ENCODE data around the gene ADARB2. TPM values are rescaled to one million over a fixed set of nuclear protein-coding genes. Genes with fewer than 3 reads are reported as not detected.

The ADARB2 gene
- total RNA-seq, 4 donors from 2014 or later, result 0.13 to 6.1 (median 0.57) TPM

- TF ChIP-seq, protein P1, sequence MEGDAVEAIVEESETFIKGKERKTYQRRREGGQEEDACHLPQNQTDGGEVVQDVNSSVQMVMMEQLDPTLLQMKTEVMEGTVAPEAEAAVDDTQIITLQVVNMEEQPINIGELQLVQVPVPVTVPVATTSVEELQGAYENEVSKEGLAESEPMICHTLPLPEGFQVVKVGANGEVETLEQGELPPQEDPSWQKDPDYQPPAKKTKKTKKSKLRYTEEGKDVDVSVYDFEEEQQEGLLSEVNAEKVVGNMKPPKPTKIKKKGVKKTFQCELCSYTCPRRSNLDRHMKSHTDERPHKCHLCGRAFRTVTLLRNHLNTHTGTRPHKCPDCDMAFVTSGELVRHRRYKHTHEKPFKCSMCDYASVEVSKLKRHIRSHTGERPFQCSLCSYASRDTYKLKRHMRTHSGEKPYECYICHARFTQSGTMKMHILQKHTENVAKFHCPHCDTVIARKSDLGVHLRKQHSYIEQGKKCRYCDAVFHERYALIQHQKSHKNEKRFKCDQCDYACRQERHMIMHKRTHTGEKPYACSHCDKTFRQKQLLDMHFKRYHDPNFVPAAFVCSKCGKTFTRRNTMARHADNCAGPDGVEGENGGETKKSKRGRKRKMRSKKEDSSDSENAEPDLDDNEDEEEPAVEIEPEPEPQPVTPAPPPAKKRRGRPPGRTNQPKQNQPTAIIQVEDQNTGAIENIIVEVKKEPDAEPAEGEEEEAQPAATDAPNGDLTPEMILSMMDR (IDR thresholded peaks at IDR 0.05), result no peak
- DNase-seq (ENCODE audit: low spot score) (no peak), ATAC-seq (ENCODE audit: low FRiP score) (no peak)
Observed at GRCh38 chr10:1629326-1630198, 107.8 kb downstream of the ADARB2 start.

- ATAC-seq (ENCODE audit: low FRiP score) (no peak), DNase-seq (ENCODE audit: low spot score) (no peak)
Observed at GRCh38 chr10:1628757-1629156, 108.6 kb downstream of the ADARB2 start.

GRCh38 chr10:1627945-1628344 lies 109.4 kb downstream of the ADARB2 start:
- no peak for ATAC-seq (ENCODE audit: low FRiP score)
- TF ChIP-seq, protein P1 (IDR thresholded peaks at IDR 0.05), result no peak
- no peak for DNase-seq (ENCODE audit: low spot score)

More at GRCh38 chr10:1628757-1629156, 108.6 kb downstream of the ADARB2 start:
- TF ChIP-seq, protein P1 (IDR thresholded peaks at IDR 0.05), result no peak

GRCh38 chr10:1626835-1627234 lies 110.5 kb downstream of the ADARB2 start:
- no peak for DNase-seq (ENCODE audit: low spot score)
- ATAC-seq (ENCODE audit: low FRiP score), result no peak
- TF ChIP-seq, protein P1 (IDR thresholded peaks at IDR 0.05), result no peak

GRCh38 chr10:1626410-1626809 lies 110.9 kb downstream of the ADARB2 start:
- ATAC-seq (ENCODE audit: low FRiP score) (no peak), DNase-seq (ENCODE audit: low spot score) (no peak)
- TF ChIP-seq, protein P1 (IDR thresholded peaks at IDR 0.05), result no peak

- TF ChIP-seq, protein P1 (IDR thresholded peaks at IDR 0.05), result no peak
- DNase-seq (ENCODE audit: low spot score) (no peak), ATAC-seq (ENCODE audit: low FRiP score) (no peak)
Observed at GRCh38 chr10:1625731-1626130, 111.6 kb downstream of the ADARB2 start.

DNA sequence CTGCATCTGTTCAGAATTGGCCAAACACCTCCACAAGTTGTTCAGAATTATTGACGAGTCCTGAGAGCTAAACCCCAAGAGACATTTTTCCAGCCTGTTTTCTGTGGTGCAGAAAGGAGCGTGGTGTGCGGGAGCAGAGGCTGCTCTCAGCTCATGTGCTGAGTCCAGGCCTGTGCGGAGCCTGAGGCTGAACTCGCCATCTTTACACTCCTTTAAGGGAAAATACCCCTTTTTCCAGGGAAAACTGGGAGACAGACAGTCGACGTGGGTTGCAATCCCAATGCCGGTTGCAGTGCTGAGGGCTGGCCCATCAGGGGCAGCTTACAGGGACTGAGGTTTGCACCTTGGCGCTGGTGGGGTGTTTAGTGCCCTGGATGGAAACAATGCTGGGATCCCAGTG lies 112.2 kb downstream of the ADARB2 start:
- DNase-seq (ENCODE audit: low spot score) (no peak), ATAC-seq (ENCODE audit: low FRiP score) (no peak)
- TF ChIP-seq, protein P1 (IDR thresholded peaks at IDR 0.05), result no peak
